GM19468 (cell line): ENCODE measurements around the gene PDP2.

ENCODE experiments used
- ATAC-seq: cut with Tn5 transposase; IDR thresholded peaks from one replicate; pipeline ENCODE4 v1.9.1; 2021; ENCODE audit warnings: mild to moderate bottlenecking, moderate library complexity, moderate number of reproducible peaks; ENCODE audit not compliant: unreplicated experiment; ENCODE audit errors: extremely low read depth

Gene PDP2

GRCh38 chr16:66918355-66918754 lies 38.0 kb downstream of the PDP2 start:
- no peak for ATAC-seq

- ATAC-seq: no peak
Observed at GRCh38 chr16:66918803-66919568, 38.7 kb downstream of the PDP2 start, which contains the start of gene CDH16. TSS of gene CDH16 (minus strand) at chr16:66918885. CDS start at chr16:66918065, 820 bp downstream.

- ATAC-seq: no peak
Observed at GRCh38 chr16:66919569-66920298, 39.4 kb downstream of the PDP2 start.

- ATAC-seq: no peak
Observed at GRCh38 chr16:66920299-66920590, 39.9 kb downstream of the PDP2 start.

GRCh38 chr16:66920924-66921680 lies 40.8 kb downstream of the PDP2 start:
- ATAC-seq: no peak

GRCh38 chr16:66921729-66922450 lies 41.6 kb downstream of the PDP2 start:
- ATAC-seq: no peak

GRCh38 chr16:66923247-66923731 lies 43.0 kb downstream of the PDP2 start:
- no peak for ATAC-seq

GRCh38 chr16:66923866-66924265 lies 43.6 kb downstream of the PDP2 start:
- no peak for ATAC-seq

- ATAC-seq: no peak
Observed at GRCh38 chr16:66924527-66925321, 44.4 kb downstream of the PDP2 start.

GRCh38 chr16:66925322-66925840 lies 45.1 kb downstream of the PDP2 start, which contains the start of gene RRAD:
TSS of gene RRAD (minus strand) at chr16:66925535. CDS start at chr16:66925179, 356 bp downstream.
- no peak for ATAC-seq

- no peak for ATAC-seq
Observed at GRCh38 chr16:66926171-66926947, 46.0 kb downstream of the PDP2 start.

- ATAC-seq: no peak
Observed at GRCh38 chr16:66926961-66927436, 46.7 kb downstream of the PDP2 start.

GRCh38 chr16:66927918-66928649 lies 47.8 kb downstream of the PDP2 start:
- ATAC-seq: no peak

GRCh38 chr16:66928702-66929388 lies 48.5 kb downstream of the PDP2 start:
- no peak for ATAC-seq

GRCh38 chr16:66930189-66930588 lies 49.9 kb downstream of the PDP2 start:
- ATAC-seq: no peak

GRCh38 chr16:66931665-66932064 lies 51.4 kb downstream of the PDP2 start:
- ATAC-seq: no peak

GRCh38 chr16:66932076-66932475 lies 51.8 kb downstream of the PDP2 start:
- no peak for ATAC-seq
